Cardiac muscle cell (in vitro differentiated cells and primary cell): Measurements from ENCODE around the gene HOATZ. TPM values are rescaled to one million over a fixed set of nuclear protein-coding genes. Genes with fewer than 3 reads are reported as not detected.

Source experiments
- DNase-seq, 2 donors: peaks; one replicate each; pipeline versions ENCODE4 v3.0.0 to v3.0.0-alpha.2; 2010 to 2017; ENCODE audit warnings: low read depth in 1 of 2, low spot score in 1 of 2
- H3K27ac ChIP-seq: fragments of 200-600 bp; sonication (generic); 2 replicates; pipeline ENCODE4 v1.5.1; 2016
- H3K27me3 ChIP-seq: fragments of 200-600 bp; sonication (generic); 2 replicates; pipeline ENCODE4 v1.6.0; 2016; ENCODE audit warnings: control low read depth
- H3K36me3 ChIP-seq: fragments of 200-600 bp; sonication (generic); 2 replicates; pipeline ENCODE4 v1.5.1; 2016; ENCODE audit warnings: control low read depth
- H3K4me1 ChIP-seq: fragments of 200-600 bp; sonication (generic); 2 replicates; pipeline ENCODE4 v1.8.1; 2017; ENCODE audit warnings: low read depth, mild to moderate bottlenecking, mixed run types
- H3K4me3 ChIP-seq: fragments of 200-600 bp; sonication (generic); 2 replicates; pipeline ENCODE4 v1.5.1; 2016; ENCODE audit warnings: mild to moderate bottlenecking
- H3K9me3 ChIP-seq: fragments of 200-600 bp; sonication (generic); 2 replicates; pipeline ENCODE4 v1.5.1; 2017; ENCODE audit warnings: low read depth, mild to moderate bottlenecking, control low read depth
- CTCF ChIP-seq: IDR thresholded peaks from 2 replicates; pipeline ENCODE4 v1.5.1; 2012; ENCODE audit warnings: low read depth, mild to moderate bottlenecking, low read length
- polyA plus RNA-seq: library from polyadenylated mRNA; unstranded; fragments of >200 nt; fragmentation: Nextera tagmentation; extraction: Ambion mirVana; gene quantifications from 2 replicates; pipeline ENCODE4 v1.2.1, GENCODE V29; 2016
- total RNA-seq: library from RNA; depleted of rRNA; stranded (reverse); fragments of >200 nt; gene quantifications from 2 replicates; pipeline ENCODE4 v1.2.3, GENCODE V29; 2016

Gene HOATZ
- total and polyA plus RNA-seq, 2 experiments from 2014 or later, result not detected

GRCh38 chr11:111540114-111540936 lies 25.7 kb downstream of the HOATZ start, which contains the start of gene LAYN:
Gene LAYN, plus strand, starts transcription at chr11:111540720. Its CDS starts 124 bp downstream, at chr11:111540844.
- H3K36me3 ChIP-seq, result no peaks in the 10 kb centered on the region
- H3K27me3 ChIP-seq, result peaks cover 71% of the 10 kb centered on the region
- no peak for TF ChIP-seq CTCF
- H3K4me1 ChIP-seq, result no peaks in the 10 kb centered on the region
- H3K4me3 ChIP-seq, result peak within 1 kb of the TSS; percentile 34
- H3K9me3 ChIP-seq, result no peaks in the 10 kb centered on the region
- H3K27ac ChIP-seq, result no peak within 1 kb of the TSS
- DNase-seq, result peak; percentile 49 to 55

DNA sequence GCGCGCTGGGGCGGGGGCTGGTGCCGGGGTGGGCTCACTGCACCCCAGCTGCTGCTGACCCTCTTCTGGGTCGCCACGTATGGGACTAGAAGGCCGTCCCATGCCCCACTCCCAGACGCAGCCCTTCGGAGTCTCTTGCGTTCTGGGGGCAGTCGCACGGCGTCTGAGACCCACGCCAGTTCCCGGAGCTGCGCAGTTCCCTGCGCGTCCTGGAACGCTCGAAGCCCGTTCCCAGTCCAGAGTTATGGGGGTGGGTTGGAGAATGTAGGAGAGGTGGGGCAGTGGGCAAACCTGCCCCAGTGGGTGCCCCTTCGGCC lies 26.3 kb downstream of the HOATZ start:
- no peaks in the 10 kb centered on the region for H3K36me3 ChIP-seq
- DNase-seq, result no peak
- peak overlapping the region; percentile 34 for H3K4me3 ChIP-seq
- no peak for TF ChIP-seq CTCF
- peaks cover 71% of the 10 kb centered on the region for H3K27me3 ChIP-seq
- H3K9me3 ChIP-seq, result no peaks in the 10 kb centered on the region
- H3K27ac ChIP-seq, result no peak overlapping the region
- no peaks in the 10 kb centered on the region for H3K4me1 ChIP-seq

DNA sequence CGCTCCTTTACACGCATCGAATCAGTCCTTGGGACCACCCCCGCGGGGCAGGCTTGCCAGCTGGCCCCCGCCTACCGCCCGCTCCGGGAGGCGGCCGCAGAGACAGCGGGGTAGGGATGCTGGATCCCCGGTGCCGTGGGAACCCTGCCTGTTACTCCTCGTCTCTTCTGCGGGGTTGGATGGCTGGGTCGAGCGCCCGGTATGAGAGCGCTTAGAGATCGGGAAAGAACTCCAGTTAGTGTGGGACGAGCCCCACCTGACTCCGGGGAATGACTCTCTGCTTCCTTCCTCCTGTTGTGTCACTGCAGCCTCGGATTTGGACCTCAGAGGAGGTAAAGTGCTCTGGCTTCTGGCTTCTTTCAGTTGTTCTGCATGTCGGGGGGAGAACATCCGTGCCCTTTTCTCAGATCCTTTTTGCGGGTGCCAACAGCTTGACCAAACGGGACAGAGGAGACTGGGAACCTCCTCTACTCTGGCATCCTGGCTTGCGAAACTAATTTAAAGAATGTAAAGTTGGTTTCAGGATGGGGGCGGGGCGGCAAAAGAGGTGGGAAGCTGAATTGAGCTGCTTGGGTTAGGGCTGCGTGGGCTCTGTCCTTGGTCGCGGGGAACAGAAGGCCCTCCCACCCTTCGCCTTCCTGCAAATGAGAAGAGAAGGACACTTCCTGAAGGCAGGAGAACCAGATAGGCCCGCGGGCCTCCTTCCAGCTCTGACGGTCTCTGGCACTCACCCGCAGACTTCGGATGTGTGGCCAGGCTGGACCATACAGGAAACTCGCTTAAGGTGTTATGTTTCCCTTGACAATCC lies 26.9 kb downstream of the HOATZ start:
- Histone ChIP-seq H3K27me3 (peaks cover 71% of the 10 kb centered on the region), H3K27ac (no peak overlapping the region), H3K4me3 (peak overlapping the region; percentile 34), H3K36me3 (no peaks in the 10 kb centered on the region), H3K4me1 (no peaks in the 10 kb centered on the region), H3K9me3 (no peaks in the 10 kb centered on the region)
- peak; percentile 36 to 94 for DNase-seq
- TF ChIP-seq CTCF, result no peak

DNA sequence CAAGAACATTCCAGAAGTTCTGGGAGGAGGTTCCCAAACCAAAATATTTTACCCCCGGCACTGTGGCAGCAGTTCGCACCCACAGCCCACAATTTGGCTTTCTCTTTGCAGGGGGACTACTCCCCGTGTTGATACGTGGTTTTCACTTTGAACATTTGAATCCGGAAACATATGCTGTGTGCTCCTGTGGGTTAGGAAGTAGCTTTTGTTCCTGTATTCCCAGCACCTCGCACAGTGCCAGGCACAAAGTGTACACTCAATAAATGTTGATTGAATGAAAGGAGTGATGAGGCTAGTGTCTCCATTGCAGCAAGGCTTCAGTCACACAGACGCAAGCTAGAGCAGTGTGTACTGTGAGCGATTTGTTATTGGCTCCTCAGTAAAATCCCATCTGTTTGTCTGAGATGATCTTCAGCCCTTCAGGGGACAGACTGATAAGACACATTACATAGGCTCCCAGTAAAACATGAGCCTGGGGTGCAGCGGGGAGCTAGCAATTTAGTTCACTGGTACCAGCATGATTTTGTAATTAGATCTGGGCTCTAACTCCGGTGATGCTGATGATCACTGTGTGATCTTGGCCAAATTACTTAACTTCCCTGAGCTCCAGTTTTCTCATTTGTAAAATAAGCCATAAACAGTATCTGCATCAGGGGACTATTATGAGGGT lies 28.2 kb downstream of the HOATZ start:
- Histone ChIP-seq H3K27me3 (peaks cover 61% of the 10 kb centered on the region), H3K36me3 (no peaks in the 10 kb centered on the region), H3K4me1 (no peaks in the 10 kb centered on the region), H3K27ac (no peak overlapping the region), H3K9me3 (no peaks in the 10 kb centered on the region), H3K4me3 (no peak overlapping the region)
- no peak for DNase-seq
- TF ChIP-seq CTCF, result no peak

GRCh38 chr11:111548525-111548924 lies 33.9 kb downstream of the HOATZ start:
- Histone ChIP-seq H3K36me3 (no peaks in the 10 kb centered on the region), H3K4me3 (no peak overlapping the region), H3K27ac (no peak overlapping the region), H3K27me3 (peaks cover 8% of the 10 kb centered on the region), H3K9me3 (no peaks in the 10 kb centered on the region), H3K4me1 (peaks cover 17% of the 10 kb centered on the region)
- no peak for DNase-seq
- TF ChIP-seq CTCF, result no peak
